ENCODE results near the gene DNAJB1. TPM values are rescaled to one million over a fixed set of nuclear protein-coding genes. Genes with fewer than 3 reads are reported as not detected.

The DNAJB1 gene
- total RNA-seq, 4 donors from 2014 or later = 45.9 to 104 (median 66.3) TPM

DNA sequence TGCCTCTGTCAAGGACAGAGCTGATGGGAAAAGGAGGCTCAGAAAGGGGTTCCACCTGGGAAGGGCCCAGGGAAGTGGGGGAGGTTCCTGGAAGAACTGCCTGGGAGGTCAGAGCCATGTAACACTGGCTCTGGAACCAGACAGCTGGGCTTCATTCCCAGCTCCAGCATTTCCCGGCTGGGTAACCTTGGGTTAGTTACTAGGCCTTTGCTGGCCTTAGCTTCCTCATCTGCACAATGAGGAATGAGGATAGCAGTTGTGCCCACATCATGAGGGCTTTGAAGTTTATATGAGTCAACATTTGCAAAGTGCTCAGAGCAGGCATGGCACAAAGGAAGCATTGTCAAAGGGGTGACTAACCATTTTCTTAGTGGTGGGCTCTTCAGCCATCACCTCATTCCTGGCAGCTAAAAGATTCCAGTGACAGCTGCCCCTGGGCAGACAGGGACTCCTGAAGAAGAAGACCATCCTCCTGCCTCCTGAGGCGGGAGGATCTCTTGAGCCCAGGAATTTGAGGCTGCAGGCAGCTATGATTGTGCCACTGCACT, 1.7 kb upstream of the DNAJB1 start:
- TF ChIP-seq, protein P1, sequence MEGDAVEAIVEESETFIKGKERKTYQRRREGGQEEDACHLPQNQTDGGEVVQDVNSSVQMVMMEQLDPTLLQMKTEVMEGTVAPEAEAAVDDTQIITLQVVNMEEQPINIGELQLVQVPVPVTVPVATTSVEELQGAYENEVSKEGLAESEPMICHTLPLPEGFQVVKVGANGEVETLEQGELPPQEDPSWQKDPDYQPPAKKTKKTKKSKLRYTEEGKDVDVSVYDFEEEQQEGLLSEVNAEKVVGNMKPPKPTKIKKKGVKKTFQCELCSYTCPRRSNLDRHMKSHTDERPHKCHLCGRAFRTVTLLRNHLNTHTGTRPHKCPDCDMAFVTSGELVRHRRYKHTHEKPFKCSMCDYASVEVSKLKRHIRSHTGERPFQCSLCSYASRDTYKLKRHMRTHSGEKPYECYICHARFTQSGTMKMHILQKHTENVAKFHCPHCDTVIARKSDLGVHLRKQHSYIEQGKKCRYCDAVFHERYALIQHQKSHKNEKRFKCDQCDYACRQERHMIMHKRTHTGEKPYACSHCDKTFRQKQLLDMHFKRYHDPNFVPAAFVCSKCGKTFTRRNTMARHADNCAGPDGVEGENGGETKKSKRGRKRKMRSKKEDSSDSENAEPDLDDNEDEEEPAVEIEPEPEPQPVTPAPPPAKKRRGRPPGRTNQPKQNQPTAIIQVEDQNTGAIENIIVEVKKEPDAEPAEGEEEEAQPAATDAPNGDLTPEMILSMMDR (IDR thresholded peaks at IDR 0.05; ENCODE audit: low read depth) = no peak

DNA sequence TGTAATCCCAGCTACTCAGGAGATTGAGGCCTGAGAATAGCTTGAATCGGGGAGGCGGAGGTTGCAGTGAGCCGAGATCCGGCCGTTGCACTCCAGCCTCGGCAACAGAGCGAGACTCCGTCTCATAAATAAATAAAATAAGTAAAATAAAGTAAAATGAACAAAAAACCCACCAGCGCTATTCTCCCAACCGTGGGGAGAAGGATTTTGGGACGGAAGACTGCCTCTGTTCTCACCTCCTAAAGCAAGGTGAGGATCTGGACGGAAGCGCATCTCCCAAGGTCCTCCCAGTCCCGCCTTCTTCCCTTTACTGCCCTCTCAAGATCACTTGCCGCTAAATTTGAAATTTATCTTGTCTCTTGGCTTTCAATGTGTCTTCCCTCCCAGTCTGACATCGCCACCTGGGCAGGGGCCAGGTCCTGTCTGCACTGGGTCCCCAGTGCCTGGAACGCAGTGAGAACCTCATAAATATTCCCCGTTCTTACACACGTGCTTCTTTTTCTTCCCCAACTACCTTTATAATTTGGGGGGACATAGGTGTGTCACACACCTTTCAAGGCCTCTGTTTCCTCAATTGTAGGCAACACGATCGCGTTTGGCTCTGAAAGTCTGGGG, 1.2 kb upstream of the DNAJB1 start:
- TF ChIP-seq, protein P1 (IDR thresholded peaks at IDR 0.05; ENCODE audit: low read depth) = no peak

DNA sequence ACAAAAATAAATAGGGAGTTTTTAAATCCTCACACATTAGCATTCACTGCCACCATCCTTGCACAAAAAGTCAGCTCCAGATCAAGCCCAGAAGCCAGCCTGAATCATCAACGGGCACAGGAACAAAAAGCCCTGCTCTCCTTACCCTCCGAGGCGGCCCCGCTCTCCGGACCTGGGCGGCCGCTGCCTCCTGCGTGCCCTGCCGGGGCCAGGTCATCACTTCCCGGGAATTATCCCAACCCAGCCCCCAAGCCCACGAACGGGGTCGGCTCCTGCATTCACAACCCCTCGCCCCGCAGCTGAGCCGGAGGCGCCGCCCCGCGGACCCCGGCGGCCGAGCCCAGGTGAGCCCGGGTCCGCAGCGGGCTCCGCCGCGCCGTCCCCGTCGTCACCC, 754 bp downstream of the DNAJB1 start:
- TF ChIP-seq, protein P1 (IDR thresholded peaks at IDR 0.05; ENCODE audit: low read depth) = no peak

DNA sequence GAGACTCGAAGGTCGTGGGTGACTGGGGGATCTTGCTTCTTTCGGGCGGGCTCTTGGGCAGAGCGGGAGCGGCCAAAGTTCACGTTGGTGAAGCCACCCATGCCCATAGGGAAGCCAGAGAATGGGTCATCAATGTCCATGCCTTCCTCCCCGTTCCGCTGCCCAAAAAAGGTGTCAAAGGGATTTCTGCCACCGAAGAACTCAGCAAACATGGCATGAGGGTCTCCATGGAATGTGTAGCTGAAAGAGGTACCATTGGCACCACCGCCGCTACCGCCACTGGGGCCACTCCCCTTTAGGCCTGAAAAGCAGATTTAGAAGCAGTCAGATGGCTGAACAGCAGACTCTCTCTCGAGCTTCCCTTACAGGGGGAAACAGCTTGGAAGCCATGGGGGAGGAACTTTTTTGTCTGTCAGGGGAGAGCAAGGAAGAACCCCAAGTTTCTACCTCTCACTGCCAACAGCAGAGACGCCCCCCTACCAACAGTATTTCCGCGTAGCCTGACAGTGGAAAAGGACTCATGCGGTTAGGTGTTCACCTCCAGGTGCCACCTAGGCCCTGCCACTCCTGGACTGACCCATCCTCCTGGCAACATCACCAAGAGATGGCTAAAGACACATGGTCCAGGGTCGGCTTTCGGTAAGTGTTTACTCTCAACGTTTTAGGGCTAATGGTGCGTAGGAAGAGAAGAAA, 1.3 kb downstream of the DNAJB1 start:
- TF ChIP-seq, protein P1 (IDR thresholded peaks at IDR 0.05; ENCODE audit: low read depth) = no peak

DNA sequence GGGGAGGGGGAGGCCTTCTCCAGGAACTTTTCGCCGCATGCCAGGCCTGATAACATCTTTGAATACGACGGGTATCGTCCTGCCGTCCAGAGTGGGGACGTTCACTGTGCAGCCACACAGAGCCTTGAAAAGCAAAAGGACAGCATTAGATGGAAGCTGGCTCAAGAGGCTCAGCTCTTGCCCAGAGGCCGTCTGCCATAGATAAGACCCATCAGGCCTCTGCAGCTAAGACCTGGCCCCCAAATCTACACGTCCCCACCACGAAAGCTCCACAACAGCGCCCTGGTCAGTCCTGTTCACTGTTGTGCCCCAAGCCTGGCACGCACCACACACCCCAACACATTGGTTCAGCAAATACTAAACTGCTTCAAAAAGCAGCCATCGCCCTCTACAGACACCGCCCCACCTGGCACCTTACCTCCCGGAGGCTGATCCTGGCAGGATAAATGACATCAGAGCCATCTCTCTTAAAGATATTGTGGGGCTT, 2.1 kb downstream of the DNAJB1 start:
- TF ChIP-seq, protein P1 (IDR thresholded peaks at IDR 0.05; ENCODE audit: low read depth) = no peak

DNA sequence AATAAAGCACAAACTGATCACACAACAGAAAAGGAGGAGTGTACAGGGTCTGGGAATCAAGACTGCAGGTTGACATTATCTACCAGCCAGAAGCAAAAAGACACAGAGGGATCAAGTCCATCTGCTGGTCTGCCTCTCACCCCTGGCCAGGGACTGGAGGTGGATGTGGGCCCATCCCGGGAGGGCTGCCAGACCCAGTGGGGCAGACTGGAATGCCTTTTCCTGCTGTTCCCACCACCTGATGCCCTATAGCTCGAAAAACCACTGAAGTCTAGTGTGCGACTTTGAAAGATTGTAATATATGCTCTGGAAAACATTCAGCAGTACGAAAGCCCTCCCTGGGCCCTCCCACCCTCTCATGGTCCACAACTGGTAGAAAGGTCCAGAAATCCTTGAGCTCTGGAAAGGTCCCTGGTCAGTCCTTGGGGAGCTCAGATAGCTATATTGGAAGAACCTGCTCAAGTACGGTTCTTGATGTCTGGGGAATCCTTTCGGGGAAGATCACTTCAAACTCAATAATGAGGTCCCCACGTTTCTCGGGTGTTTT, 2.6 kb downstream of the DNAJB1 start:
- TF ChIP-seq, protein P1 (IDR thresholded peaks at IDR 0.05; ENCODE audit: low read depth) = no peak

DNA sequence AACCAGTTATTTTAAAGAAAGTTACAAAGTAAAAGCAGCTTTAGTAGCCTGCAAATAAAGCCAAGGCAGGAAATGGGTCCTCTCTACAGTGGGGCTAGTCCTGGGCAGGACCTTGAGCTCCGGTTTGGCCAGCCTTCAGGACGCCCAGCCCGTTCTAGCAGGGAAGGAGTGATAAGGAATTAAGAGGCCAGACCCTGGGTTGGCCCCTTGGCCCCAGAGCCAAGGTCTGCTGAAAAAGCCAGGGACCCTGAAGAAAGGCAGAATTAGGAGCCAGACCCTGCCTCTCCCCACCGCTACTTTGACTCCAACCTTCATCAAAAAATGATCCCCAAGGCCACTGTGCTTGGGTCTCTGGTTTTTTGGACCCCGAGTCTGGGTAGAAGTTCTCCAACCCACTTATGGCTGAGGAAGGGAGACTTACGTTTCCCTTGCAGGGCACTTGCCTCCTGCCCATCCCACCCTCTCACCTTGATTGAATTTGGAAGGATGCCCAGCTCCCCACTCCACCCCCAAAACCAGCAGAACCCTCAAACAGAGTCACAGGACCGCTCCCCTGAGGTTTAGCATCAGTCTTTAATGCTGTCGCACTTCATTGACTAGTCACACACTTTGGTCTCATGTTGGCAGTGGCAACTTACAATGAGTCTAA, 3.9 kb downstream of the DNAJB1 start:
- TF ChIP-seq, protein P1 (IDR thresholded peaks at IDR 0.05; ENCODE audit: low read depth) = no peak
